Trophoblast cell (in vitro differentiated cells and primary cell): Measurements from ENCODE around the gene COL13A1.
A peak's percentile ranks its signal among the peaks of the same experiment; 100 is the strongest.

Source experiments
- DNase-seq, 2 donors: peaks; one replicate each; pipeline ENCODE4 v3.0.0-alpha.2; 2016
- H2AFZ ChIP-seq: 2 replicates; pipeline ENCODE4 v1.6.1; 2013; ENCODE audit warnings: low read length, moderate library complexity, mild to moderate bottlenecking; ENCODE audit not compliant: insufficient read depth, poor library complexity
- H2AK5ac ChIP-seq: 2 replicates; pipeline ENCODE4 v1.6.1; 2013; ENCODE audit warnings: mild to moderate bottlenecking, low read length
- H2BK120ac ChIP-seq: 2 replicates; pipeline ENCODE4 v1.6.1; 2013; ENCODE audit warnings: low read length, mild to moderate bottlenecking, moderate library complexity; ENCODE audit not compliant: insufficient read depth, poor library complexity
- H2BK12ac ChIP-seq: 2 replicates; pipeline ENCODE4 v1.6.1; 2013; ENCODE audit warnings: mild to moderate bottlenecking, low read length, moderate library complexity
- H2BK5ac ChIP-seq: 2 replicates; pipeline ENCODE4 v1.6.1; 2013; ENCODE audit warnings: low read length, low read depth, moderate library complexity, mild to moderate bottlenecking; ENCODE audit not compliant: poor library complexity
- H3K14ac ChIP-seq: 2 replicates; pipeline ENCODE4 v1.6.1; 2013; ENCODE audit warnings: mild to moderate bottlenecking, low read length
- H3K18ac ChIP-seq: 2 replicates; pipeline ENCODE4 v1.6.1; 2013; ENCODE audit warnings: mild to moderate bottlenecking, low read length
- H3K23ac ChIP-seq: 2 replicates; pipeline ENCODE4 v1.6.1; 2013; ENCODE audit warnings: low read length
- H3K27ac ChIP-seq: 2 replicates; pipeline ENCODE4 v1.5.1; 2013; ENCODE audit warnings: low read depth, mild to moderate bottlenecking, inconsistent platforms, low read length, moderate library complexity
- H3K27me3 ChIP-seq: 2 replicates; pipeline ENCODE4 v1.6.1; 2013; ENCODE audit warnings: inconsistent platforms, mild to moderate bottlenecking, low read length, moderate library complexity; ENCODE audit not compliant: insufficient read depth
- H3K36me3 ChIP-seq, 2 experiments: 1 replicate in 1 of 2; 2 replicates in 1 of 2; pipeline ENCODE4 v1.6.1; 2013; ENCODE audit warnings: low read length in 2 of 2, mild to moderate bottlenecking in 2 of 2, moderate library complexity in 1 of 2; ENCODE audit not compliant: insufficient read depth in 2 of 2, control insufficient read depth in 1 of 2
- H3K4ac ChIP-seq: 2 replicates; pipeline ENCODE4 v1.6.1; 2013; ENCODE audit warnings: low read depth, mild to moderate bottlenecking, low read length, moderate library complexity
- H3K4me1 ChIP-seq, 2 experiments: 1 replicate in 1 of 2; 2 replicates in 1 of 2; pipeline ENCODE4 v1.6.1; 2013; ENCODE audit warnings: low read length in 2 of 2, mild to moderate bottlenecking in 2 of 2, moderate library complexity in 1 of 2; ENCODE audit not compliant: insufficient read depth in 2 of 2, control insufficient read depth in 1 of 2
- H3K4me2 ChIP-seq: 2 replicates; pipeline ENCODE4 v1.6.1; 2013; ENCODE audit warnings: inconsistent platforms, mild to moderate bottlenecking, low read length, moderate library complexity
- H3K4me3 ChIP-seq: 2 replicates; pipeline ENCODE4 v1.5.1; 2013; ENCODE audit warnings: mild to moderate bottlenecking, low read depth, low read length, inconsistent platforms
- H3K79me1 ChIP-seq: one replicate; pipeline ENCODE4 v1.6.1; 2013; ENCODE audit warnings: low read length
- H3K79me2 ChIP-seq: 2 replicates; pipeline ENCODE4 v1.6.1; 2013; ENCODE audit warnings: low read length, mild to moderate bottlenecking; ENCODE audit not compliant: control insufficient read depth, insufficient read depth, poor library complexity
- H3K9ac ChIP-seq: 2 replicates; pipeline ENCODE4 v1.6.1; 2013; ENCODE audit warnings: mild to moderate bottlenecking, low read length
- H3K9me3 ChIP-seq: 2 replicates; pipeline ENCODE4 v1.6.1; 2013; ENCODE audit warnings: low read depth, mild to moderate bottlenecking, control low read depth, inconsistent platforms, low read length; ENCODE audit not compliant: insufficient read depth
- H4K12ac ChIP-seq: 2 replicates; pipeline ENCODE4 v1.6.1; 2013; ENCODE audit warnings: low read depth, mild to moderate bottlenecking, low read length, moderate library complexity
- H4K8ac ChIP-seq: 2 replicates; pipeline ENCODE4 v1.6.1; 2013; ENCODE audit warnings: low read depth, mild to moderate bottlenecking, low read length, moderate library complexity
- H4K91ac ChIP-seq: one replicate; pipeline ENCODE4 v1.6.1; 2013; ENCODE audit warnings: low read depth, mild to moderate bottlenecking, low read length, moderate library complexity
- WGBS: extraction: QIAGEN DNeasy Blood & Tissue Kit; methylation state at CpG from one replicate; pipeline ENCODE4 v1.1.7; 2013; ENCODE audit warnings: missing lambda C conversion rate; ENCODE audit not compliant: insufficient read length, insufficient coverage; ENCODE audit errors: extremely low coverage; 5-methylcytosine and 5-hydroxymethylcytosine counted together

Gene COL13A1

GRCh38 chr10:69807122-69807521 is 5.4 kb downstream of the COL13A1 start:
- peak in 1 of 2 donors; percentile 25 for DNase-seq
- Histone ChIP-seq H3K4me3 (no peak overlapping the region), H3K23ac (no peak overlapping the region), H3K27ac (no peak overlapping the region), H3K36me3 (no peaks in the 10 kb centered on the region), H3K9me3 (no peaks in the 10 kb centered on the region), H2BK12ac (no peak overlapping the region), H3K9ac (no peak overlapping the region), H3K4me2 (no peak overlapping the region), H3K27me3 (peaks cover 23% of the 10 kb centered on the region), H2AFZ (no peak overlapping the region), H4K12ac (no peak overlapping the region), H4K91ac (no peak overlapping the region), H2BK5ac (no peak overlapping the region), H3K4me1 (peaks cover 6 to 8% of the 10 kb centered on the region in 2 experiments), H3K79me2 (no peaks in the 10 kb centered on the region), H2AK5ac (no peak overlapping the region), H3K14ac (no peak overlapping the region), H2BK120ac (no peak overlapping the region), H3K79me1 (no peaks in the 10 kb centered on the region), H4K8ac (no peak overlapping the region), H3K4ac (no peak overlapping the region), H3K18ac (no peak overlapping the region)
- WGBS: no CpG with 5 or more reads among the region's 2 CpGs

GRCh38 chr10:69807696-69808095 is 6.0 kb downstream of the COL13A1 start:
- Histone ChIP-seq H3K9ac (no peak overlapping the region), H2AFZ (no peak overlapping the region), H3K4me3 (no peak overlapping the region), H3K27ac (no peak overlapping the region), H2BK12ac (no peak overlapping the region), H3K4me2 (no peak overlapping the region), H3K23ac (no peak overlapping the region), H3K4me1 (peaks cover 2 to 3% of the 10 kb centered on the region in 2 experiments), H3K36me3 (no peaks in the 10 kb centered on the region), H2BK5ac (no peak overlapping the region), H3K79me1 (no peaks in the 10 kb centered on the region), H4K8ac (no peak overlapping the region), H3K79me2 (no peaks in the 10 kb centered on the region), H2AK5ac (no peak overlapping the region), H3K18ac (no peak overlapping the region), H2BK120ac (no peak overlapping the region), H4K91ac (no peak overlapping the region), H3K27me3 (peaks cover 17% of the 10 kb centered on the region), H4K12ac (no peak overlapping the region), H3K9me3 (no peaks in the 10 kb centered on the region), H3K4ac (no peak overlapping the region), H3K14ac (no peak overlapping the region)
- no peak for DNase-seq
- WGBS: no CpG with 5 or more reads among the region's 2 CpGs

- no peak overlapping the region for H3K23ac ChIP-seq
- no peak for DNase-seq
Observed at GRCh38 chr10:69809318-69809717, 7.6 kb downstream of the COL13A1 start.

GRCh38 chr10:69810097-69810496 is 8.4 kb downstream of the COL13A1 start:
- no peak overlapping the region for H3K4me2 ChIP-seq
- no peak overlapping the region for H4K8ac ChIP-seq
- WGBS: no CpG with 5 or more reads among the region's 9 CpGs

More at GRCh38 chr10:69809318-69809717, 7.6 kb downstream of the COL13A1 start:
- Histone ChIP-seq H3K4me3 (no peak overlapping the region), H2BK120ac (no peak overlapping the region), H4K12ac (no peak overlapping the region), H3K36me3 (no peaks in the 10 kb centered on the region), H4K91ac (no peak overlapping the region), H3K4me2 (no peak overlapping the region), H2BK12ac (no peak overlapping the region), H3K9me3 (no peaks in the 10 kb centered on the region), H3K27me3 (peaks cover 2% of the 10 kb centered on the region), H2AK5ac (no peak overlapping the region), H3K18ac (no peak overlapping the region), H4K8ac (no peak overlapping the region), H3K79me2 (no peaks in the 10 kb centered on the region), H3K9ac (no peak overlapping the region), H3K27ac (no peak overlapping the region), H2AFZ (no peak overlapping the region), H3K14ac (no peak overlapping the region), H3K4ac (no peak overlapping the region), H3K4me1 (no peaks in the 10 kb centered on the region), H3K79me1 (no peaks in the 10 kb centered on the region), H2BK5ac (no peak overlapping the region)
- WGBS: no CpG with 5 or more reads among the region's 1 CpG

More at GRCh38 chr10:69810097-69810496, 8.4 kb downstream of the COL13A1 start:
- Histone ChIP-seq H4K12ac (no peak overlapping the region), H3K79me1 (no peaks in the 10 kb centered on the region), H3K14ac (no peak overlapping the region), H2AFZ (no peak overlapping the region), H3K23ac (no peak overlapping the region), H3K18ac (no peak overlapping the region), H3K36me3 (no peaks in the 10 kb centered on the region), H3K27ac (no peak overlapping the region), H2AK5ac (no peak overlapping the region), H3K4me1 (no peaks in the 10 kb centered on the region), H3K4ac (no peak overlapping the region), H3K79me2 (no peaks in the 10 kb centered on the region), H3K27me3 (peaks cover 2% of the 10 kb centered on the region), H3K9me3 (no peaks in the 10 kb centered on the region), H3K4me3 (no peak overlapping the region), H4K91ac (no peak overlapping the region), H3K9ac (no peak overlapping the region), H2BK120ac (no peak overlapping the region), H2BK12ac (no peak overlapping the region), H2BK5ac (no peak overlapping the region)
- peak; percentile 36 to 63 for DNase-seq
